Testis (tissue), 5 donors: ENCODE results near the gene NPR2. TPM values are rescaled to one million over a fixed set of nuclear protein-coding genes. Genes with fewer than 3 reads are reported as not detected.

ENCODE experiments used
- DNase-seq: peaks from one replicate; pipeline ENCODE4 v3.0.0-alpha.2; 2019
- H3K27ac ChIP-seq, 2 donors: fragments of 200-600 bp; sonication (generic); one replicate each; pipeline ENCODE4 v1.5.1; 2019
- H3K27me3 ChIP-seq: fragments of 200-600 bp; sonication (generic); one replicate; pipeline ENCODE4 v1.5.1; 2019
- H3K36me3 ChIP-seq: fragments of 200-600 bp; sonication (generic); one replicate; pipeline ENCODE4 v1.5.1; 2017; ENCODE audit warnings: low read depth; ENCODE audit errors: missing control alignments
- H3K4me1 ChIP-seq: fragments of 200-600 bp; sonication (generic); one replicate; pipeline ENCODE4 v1.5.1; 2019
- H3K4me3 ChIP-seq, 2 donors: fragments of 200-600 bp; sonication (generic); one replicate each; pipeline ENCODE4 v1.5.1; 2017 to 2019
- H3K9me3 ChIP-seq: fragments of 200-600 bp; sonication (generic); one replicate; pipeline ENCODE4 v1.5.1; 2017
- CTCF ChIP-seq, 3 experiments: fragments of 450-650 bp in 2 of 3; fragments of 200-600 bp in 1 of 3; sonication (generic) in 1 of 3; IDR thresholded peaks; one replicate each; pipeline ENCODE4 v1.5.1; 2016 to 2019; ENCODE audit warnings: antibody characterized with exemption in 3 of 3, mild to moderate bottlenecking in 2 of 3, moderate library complexity in 1 of 3
- POLR2A ChIP-seq: fragments of 450-650 bp; IDR thresholded peaks from one replicate; pipeline ENCODE4 v1.6.1; 2017; ENCODE audit warnings: antibody characterized with exemption, mild to moderate bottlenecking, moderate library complexity
- WGBS, 2 donors: methylation state at CpG; one replicate each; pipeline ENCODE4 v1.1.5; 2018; 5-methylcytosine and 5-hydroxymethylcytosine counted together
- intact Hi-C: fragments of 100-400 bp; cut with DNase I; formaldehyde crosslinking; loops from one replicate; pipeline ENCODE4 v1.15.1; 2023; ENCODE audit warnings: low total_unique reads
- long read RNA-seq, 2 donors: transcript quantifications; one replicate each; lab custom pipeline, GENCODE V29; 2026
- polyA plus RNA-seq: library from polyadenylated mRNA; stranded (reverse); fragments of 350-450 nt; fragmentation: Illumina TruSeq; extraction: RNeasy Lipid Tissue Mini Kit (QIAGEN cat#74804); gene quantifications from one replicate; pipeline ENCODE4 v1.2.3, GENCODE V29; 2014; ENCODE audit warnings: low read depth, low replicate concordance; ENCODE audit not compliant: insufficient read depth
- total RNA-seq, 2 donors: library from RNA; depleted of rRNA; stranded (reverse); fragments of >200 nt; gene quantifications; one replicate each; pipeline ENCODE4 v1.2.3, GENCODE V29; 2016

Gene NPR2
- 10 to 100 TPM; 16.1 to 23.4 TPM for total RNA-seq
- polyA plus RNA-seq: 18.5 TPM
- long read RNA-seq, donor 1, transcript NPR2-206 (3 exons, 601 nt): major isoform, 11 of 12 reads
- long read RNA-seq, donor 1, partial matches to known transcripts: 0 of 12 reads
- long read RNA-seq, donor 1, other reads (novel, unspliced or antisense): 0 of 12 reads
- long read RNA-seq, donor 2, transcript NPR2-206 (3 exons, 601 nt): major isoform, 5 of 8 reads
- long read RNA-seq, donor 2, partial matches to known transcripts: 0 of 8 reads
- long read RNA-seq, donor 2, other reads (novel, unspliced or antisense): 0 of 8 reads

GRCh38 chr9:35791297-35791921 is at the start of gene NPR2:
Gene NPR2, plus strand, starts transcription at chr9:35791591. Its CDS starts 818 bp downstream, at chr9:35792409.
- H3K27ac ChIP-seq: peak within 1 kb of the TSS; percentile 59 to 80
- no peak for TF ChIP-seq POLR2A
- TF ChIP-seq CTCF (IDR thresholded peaks at IDR 0.05): no peak
- H3K36me3 ChIP-seq: no peaks in the 10 kb centered on the region
- no peaks in the 10 kb centered on the region for H3K9me3 ChIP-seq
- DNase-seq: peak; percentile 38
- intact Hi-C loops: no loop called here
- H3K4me3 ChIP-seq: peak within 1 kb of the TSS; percentile 55 to 63
- H3K27me3 ChIP-seq: no peaks in the 10 kb centered on the region
- WGBS, 2 donors: 3 to 5% methylated on average over 7 to 59 of the region's 64 CpGs
- peaks cover 26% of the 10 kb centered on the region for H3K4me1 ChIP-seq

- no peak overlapping the region for H3K27ac ChIP-seq
- 71 to 89% methylated on average over 7 of the region's 7 CpGs for WGBS, 2 donors
These were observed 49.7 kb upstream of the NPR2 start for GRCh38 chr9:35741740-35742139.

GRCh38 chr9:35743452-35743851 is 47.9 kb upstream of the NPR2 start:
- WGBS, 2 donors: 76 to 84% methylated on average over 2 of the region's 2 CpGs
- TF ChIP-seq POLR2A: no peak
- TF ChIP-seq CTCF (IDR thresholded peaks at IDR 0.05): no peak
- no peak overlapping the region for H3K27ac ChIP-seq
- no peaks in the 10 kb centered on the region for H3K27me3 ChIP-seq
- H3K9me3 ChIP-seq: no peaks in the 10 kb centered on the region
- intact Hi-C loops: no loop called here
- peaks cover 24% of the 10 kb centered on the region for H3K4me1 ChIP-seq
- DNase-seq: no peak
- H3K4me3 ChIP-seq: no peak overlapping the region
- no peaks in the 10 kb centered on the region for H3K36me3 ChIP-seq

More at GRCh38 chr9:35741740-35742139, 49.7 kb upstream of the NPR2 start:
- Histone ChIP-seq H3K27me3 (no peaks in the 10 kb centered on the region), H3K4me3 (no peak overlapping the region), H3K9me3 (no peaks in the 10 kb centered on the region), H3K36me3 (no peaks in the 10 kb centered on the region), H3K4me1 (peaks cover 8% of the 10 kb centered on the region)
- intact Hi-C loops: no loop called here
- no peak for TF ChIP-seq CTCF (IDR thresholded peaks at IDR 0.05)
- no peak for TF ChIP-seq POLR2A
- DNase-seq: no peak

GRCh38 chr9:35743880-35744518 is 47.4 kb upstream of the NPR2 start:
- 80 to 82% methylated on average over 8 of the region's 8 CpGs for WGBS, 2 donors
- Histone ChIP-seq H3K4me3 (no peak overlapping the region), H3K36me3 (no peaks in the 10 kb centered on the region), H3K4me1 (peaks cover 24% of the 10 kb centered on the region), H3K9me3 (no peaks in the 10 kb centered on the region), H3K27ac (no peak overlapping the region), H3K27me3 (no peaks in the 10 kb centered on the region)
- intact Hi-C loops: no loop called here
- no peak for DNase-seq
- TF ChIP-seq CTCF (IDR thresholded peaks at IDR 0.05) (no peak), POLR2A (no peak)
